HL-60 (cell line): ENCODE results near the gene ZNF324B.

ENCODE experiments used
- DNase-seq, 2 experiments: peaks; one replicate each; pipeline ENCODE4 v3.0.0-alpha.2; 2010 to 2020; ENCODE audit warnings: low read depth in 1 of 2, low spot score in 1 of 2
- H3K27ac ChIP-seq: fragments of 250-450 bp; sonication (Bioruptor Pico); replicated peaks from 2 replicates; pipeline ENCODE4 v1.5.1; 2020; ENCODE audit warnings: mild to moderate bottlenecking, moderate library complexity
- H3K27me3 ChIP-seq: fragments of 250-450 bp; sonication (Bioruptor Pico); 2 replicates; pipeline ENCODE4 v1.5.1; 2021; ENCODE audit warnings: mild to moderate bottlenecking, moderate library complexity; ENCODE audit not compliant: insufficient read depth, poor library complexity, severe bottlenecking
- H3K4me3 ChIP-seq: replicated peaks from 2 replicates; pipeline ENCODE4 v1.5.1; 2011; ENCODE audit warnings: mild to moderate bottlenecking, control low read depth, low read length; ENCODE audit not compliant: insufficient read depth
- CTCF ChIP-seq: IDR thresholded peaks from one replicate; pipeline ENCODE4 v1.5.1; 2011; ENCODE audit warnings: low read length, control low read depth, inconsistent platforms; ENCODE audit not compliant: insufficient read depth
- GABPA ChIP-seq: IDR thresholded peaks from 2 replicates; pipeline ENCODE4 v1.6.1; 2012; ENCODE audit warnings: low read depth
- POLR2AphosphoS5 ChIP-seq: IDR thresholded peaks from 2 replicates; pipeline ENCODE4 v1.6.1; 2012; ENCODE audit warnings: low read depth
- REST ChIP-seq: IDR thresholded peaks from 2 replicates; pipeline ENCODE4 v1.6.1; 2012; ENCODE audit warnings: low read depth; ENCODE audit not compliant: insufficient replicate concordance
- SPI1 ChIP-seq: IDR thresholded peaks from 2 replicates; pipeline ENCODE4 v1.6.1; 2012; ENCODE audit warnings: low read depth, mild to moderate bottlenecking, borderline replicate concordance

Gene ZNF324B

GRCh38 chr19:58406818-58407657 is 44.4 kb upstream of the ZNF324B start:
- TF ChIP-seq POLR2AphosphoS5 (no peak), SPI1 (no peak), CTCF (no peak), REST (no peak), GABPA (no peak)
- Histone ChIP-seq H3K27me3 (no peaks in the 10 kb centered on the region), H3K4me3 (peak overlapping the region; percentile 83), H3K27ac (peak overlapping the region; percentile 93)
- DNase-seq, result peak in 1 of 2 experiments; percentile 12

DNA sequence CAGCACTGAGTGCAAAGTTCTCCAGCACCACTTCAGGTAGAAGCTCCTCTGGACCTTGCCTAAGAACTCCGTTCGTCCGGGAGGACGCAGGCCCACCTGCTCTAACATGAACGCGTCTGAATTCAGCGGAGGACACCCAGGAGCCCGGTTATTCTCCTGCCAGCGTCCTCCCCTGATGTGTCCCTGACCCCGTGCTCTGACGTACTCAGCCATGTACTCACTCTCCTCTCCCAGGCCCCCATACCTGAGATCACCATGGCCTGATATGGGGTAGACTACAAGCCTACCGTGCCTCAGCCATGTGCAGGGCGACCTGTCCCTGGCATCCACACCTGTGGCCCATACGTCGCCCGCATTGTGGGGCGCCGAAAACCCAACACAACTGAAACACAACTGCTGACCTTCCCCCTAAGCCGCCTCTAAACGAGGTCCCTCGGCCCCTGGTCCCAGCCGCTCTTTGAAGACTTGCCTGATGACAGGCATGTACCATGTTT is 43.7 kb upstream of the ZNF324B start:
- TF ChIP-seq SPI1 (no peak), GABPA (no peak), POLR2AphosphoS5 (no peak), CTCF (no peak), REST (no peak)
- no peak for DNase-seq
- H3K27ac ChIP-seq, result peak overlapping the region; percentile 93
- peak overlapping the region; percentile 83 for H3K4me3 ChIP-seq
- no peaks in the 10 kb centered on the region for H3K27me3 ChIP-seq

DNA sequence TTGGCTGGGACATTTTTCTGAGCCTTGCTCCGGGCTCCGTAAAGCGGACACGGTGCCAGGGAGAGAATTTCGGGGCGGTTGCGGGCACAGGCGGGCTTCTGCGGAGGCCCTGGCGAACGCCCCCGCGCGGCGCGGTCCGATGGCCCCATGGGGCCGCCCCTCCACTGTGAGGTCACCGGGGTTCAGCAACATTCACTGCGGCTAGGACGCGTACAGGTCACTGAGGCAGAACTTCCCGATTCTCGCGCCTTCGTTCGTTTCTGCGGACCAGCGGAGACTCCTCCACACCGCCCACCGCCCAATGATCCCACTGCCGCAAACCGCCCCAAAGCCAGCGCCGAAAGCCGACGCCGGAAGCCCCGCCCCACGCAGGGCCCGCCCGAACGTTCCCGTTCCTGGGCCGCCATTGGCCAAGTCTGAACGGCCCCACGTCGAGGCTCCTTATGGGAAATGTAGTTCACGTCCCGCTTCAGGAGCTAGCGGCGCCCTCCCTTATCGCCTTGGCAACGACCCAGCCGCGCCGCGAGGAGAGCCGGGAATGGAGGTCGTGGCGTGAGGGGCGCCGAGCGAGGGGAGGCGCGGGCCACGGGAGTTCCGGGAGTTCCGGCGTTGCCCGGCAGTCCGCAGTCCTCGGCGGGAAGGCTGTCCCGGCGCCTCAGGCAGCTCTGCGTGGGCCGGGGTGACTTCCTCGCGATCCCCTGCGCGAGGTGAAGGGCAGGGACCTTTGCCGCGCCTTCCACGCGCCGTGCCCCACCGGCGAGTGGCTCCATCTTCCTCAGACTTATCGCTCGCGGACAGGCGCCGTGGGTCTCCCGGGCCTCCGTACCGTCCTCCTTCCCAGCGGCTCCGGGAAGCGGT is 43.0 kb upstream of the ZNF324B start, which contains the start of gene ZNF584:
Gene ZNF584, plus strand, starts transcription at position 498 of the 858 bp plus-strand sequence. CDS start 499 bp downstream, outside the sequence.
- TF ChIP-seq GABPA (peak; percentile 71), CTCF (no peak), POLR2AphosphoS5 (0 out of 2 replicates have a peak, but pooled peaks have one; percentile 79), SPI1 (no peak), REST (peak; percentile 43)

More for the DNA sequence above, 43.0 kb upstream of the ZNF324B start, which contains the start of gene ZNF584:
- H3K27ac ChIP-seq, result peak within 1 kb of the TSS; percentile 93
- peak; percentile 92 to 98 for DNase-seq
- H3K27me3 ChIP-seq, result no peaks in the 10 kb centered on the region
- H3K4me3 ChIP-seq, result peak within 1 kb of the TSS; percentile 83
